HG03442 (cell line): Measurements from ENCODE around the gene KDELR3.
"Not testable (repeated sequence)": the region's sequence is repeated elsewhere in the genome, so short reads cannot be mapped to it uniquely, and the experiment has no call there.

Experiments
- ATAC-seq: cut with Tn5 transposase; IDR thresholded peaks from one replicate; pipeline ENCODE4 v1.9.1; 2021; ENCODE audit warnings: mild to moderate bottlenecking, moderate library complexity; ENCODE audit not compliant: unreplicated experiment

KDELR3 gene

DNA sequence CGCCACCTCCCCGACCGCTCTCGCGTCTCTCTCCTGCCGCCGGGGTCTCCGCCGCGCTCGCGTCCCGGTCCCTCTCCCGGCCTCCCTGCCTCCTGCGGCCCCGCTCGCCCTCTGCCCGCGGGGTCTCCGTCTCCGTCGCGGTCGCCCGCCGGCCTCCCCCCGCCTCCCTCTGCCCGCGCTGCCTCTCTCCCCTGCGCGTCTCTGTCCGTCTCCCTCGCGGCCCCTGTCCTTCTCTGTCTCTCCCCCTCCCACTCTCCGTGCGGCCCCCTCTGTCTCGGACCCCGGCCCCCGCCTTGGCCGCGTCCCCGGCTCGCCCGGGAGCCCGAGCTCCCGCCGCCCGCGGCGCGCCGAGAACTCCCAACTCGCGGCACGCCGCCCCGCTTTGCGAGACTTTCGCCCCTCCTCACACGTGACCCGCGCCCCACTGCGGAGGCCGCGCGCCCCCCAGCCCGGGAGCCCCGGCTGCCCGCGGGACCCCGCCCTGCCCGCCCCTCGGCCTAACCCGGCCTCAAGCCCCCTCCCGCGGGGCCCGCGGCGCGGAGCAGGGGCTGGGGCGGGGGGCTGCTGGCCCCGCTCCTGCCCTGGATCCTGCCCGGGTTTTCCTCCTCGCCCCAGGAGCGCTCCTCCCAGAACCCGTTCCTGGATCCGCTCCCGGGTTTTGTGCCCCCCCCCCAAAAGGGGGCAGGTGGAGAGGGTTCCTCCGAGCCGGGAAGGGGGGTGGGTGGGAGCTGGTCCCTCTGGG, 12.2 kb upstream of the KDELR3 start:
- no peak for ATAC-seq

DNA sequence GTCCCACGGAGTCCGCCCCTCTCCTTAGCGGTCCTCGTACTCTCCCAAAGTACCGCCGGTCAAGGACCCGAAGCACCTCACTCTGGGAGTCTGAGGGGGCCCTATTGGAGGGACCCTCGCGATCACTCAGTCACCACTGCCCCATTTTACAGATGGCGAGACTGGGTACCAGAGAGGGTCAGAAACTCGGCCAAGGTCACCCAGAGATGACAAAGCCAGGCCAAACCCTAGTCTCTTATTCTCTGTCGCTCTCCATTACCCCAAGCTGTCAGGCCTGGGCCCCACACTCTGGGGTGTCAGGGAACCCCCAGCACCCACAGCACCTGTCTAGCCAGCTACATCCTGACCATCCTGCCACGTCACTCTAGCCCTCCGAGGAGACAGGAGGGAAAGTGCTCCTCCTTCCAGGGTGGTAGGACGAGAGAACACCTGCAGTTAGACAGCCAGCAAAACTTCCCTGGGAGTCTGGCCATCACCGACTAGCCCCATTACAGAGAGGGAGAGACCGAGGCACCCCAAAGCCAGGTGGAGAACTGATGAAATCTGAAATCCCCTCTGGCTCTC, 11.5 kb upstream of the KDELR3 start:
- ATAC-seq: no peak

DNA sequence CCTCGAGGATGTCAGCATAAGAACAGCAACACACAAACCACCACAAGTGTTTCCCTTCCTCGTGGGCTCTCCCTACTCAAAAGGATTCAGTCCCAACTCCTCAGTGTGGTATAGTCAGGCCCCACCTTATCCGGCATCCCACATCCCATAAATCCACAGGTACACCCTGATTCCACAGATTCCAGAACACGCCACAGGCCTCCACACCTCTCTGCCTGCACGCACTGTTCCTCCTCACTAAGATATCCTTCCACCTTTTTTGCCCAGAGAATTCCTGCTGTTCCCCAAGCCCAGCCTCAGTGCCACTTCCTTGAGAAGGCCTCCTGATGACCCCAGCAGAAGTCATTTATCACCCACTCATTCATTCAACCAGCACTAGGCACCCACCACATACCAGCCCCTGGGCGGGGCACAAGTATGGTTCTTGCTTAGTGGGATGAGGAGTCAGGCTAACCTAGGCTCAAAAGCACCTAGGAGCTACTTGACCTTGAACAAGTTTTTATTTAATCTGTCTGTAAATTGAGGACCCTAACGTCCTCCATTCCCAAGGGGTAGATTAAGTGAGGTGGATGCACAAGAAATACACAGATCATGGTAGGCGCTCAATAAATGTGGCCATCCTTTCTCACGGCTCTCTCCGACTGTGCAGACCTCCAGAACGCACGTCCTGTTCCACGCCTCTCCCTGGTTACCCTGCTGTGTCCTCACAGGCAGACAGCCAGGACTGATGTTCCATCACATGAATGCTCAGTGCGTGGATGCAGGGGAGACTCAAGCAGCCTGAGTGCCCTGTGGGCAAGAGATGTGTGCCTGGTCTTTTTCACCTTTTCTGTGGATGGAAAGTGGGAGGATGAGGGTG, 10.8 kb upstream of the KDELR3 start:
- ATAC-seq: no peak

DNA sequence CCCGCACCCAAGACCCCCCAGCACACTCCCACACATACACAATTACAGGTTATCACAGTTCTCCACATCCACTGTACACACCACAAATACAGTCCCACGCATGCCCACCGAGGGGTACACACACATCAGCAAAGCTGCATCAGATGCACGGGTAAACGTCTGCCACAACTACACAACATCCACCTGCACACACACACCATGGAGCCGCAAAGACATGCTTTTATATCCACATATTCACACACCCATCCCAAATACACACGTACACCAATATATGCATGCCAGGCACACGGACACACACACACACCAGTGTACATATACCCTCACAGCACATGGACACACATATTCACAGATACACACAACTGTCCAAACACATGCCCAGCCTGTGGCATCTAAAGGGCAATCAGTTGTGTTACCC, 7.5 kb upstream of the KDELR3 start:
- ATAC-seq: no peak

DNA sequence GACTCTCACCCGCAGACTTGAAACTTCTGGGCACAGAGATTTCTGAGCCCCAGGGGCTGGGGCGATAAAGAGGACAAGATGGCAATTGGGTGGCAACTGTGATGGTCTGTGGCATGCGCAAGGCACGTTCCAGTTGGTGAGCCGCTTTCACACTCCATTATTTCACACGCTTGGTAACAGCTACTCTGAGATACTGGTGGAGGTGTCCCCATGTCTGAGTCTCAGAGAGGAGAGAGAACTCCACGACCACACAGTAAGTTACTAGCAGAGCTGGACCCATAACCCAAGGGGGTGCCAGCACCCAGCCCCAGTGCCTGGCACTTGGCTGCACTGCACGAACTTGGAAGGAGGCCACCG, 6.9 kb upstream of the KDELR3 start:
- no peak for ATAC-seq

DNA sequence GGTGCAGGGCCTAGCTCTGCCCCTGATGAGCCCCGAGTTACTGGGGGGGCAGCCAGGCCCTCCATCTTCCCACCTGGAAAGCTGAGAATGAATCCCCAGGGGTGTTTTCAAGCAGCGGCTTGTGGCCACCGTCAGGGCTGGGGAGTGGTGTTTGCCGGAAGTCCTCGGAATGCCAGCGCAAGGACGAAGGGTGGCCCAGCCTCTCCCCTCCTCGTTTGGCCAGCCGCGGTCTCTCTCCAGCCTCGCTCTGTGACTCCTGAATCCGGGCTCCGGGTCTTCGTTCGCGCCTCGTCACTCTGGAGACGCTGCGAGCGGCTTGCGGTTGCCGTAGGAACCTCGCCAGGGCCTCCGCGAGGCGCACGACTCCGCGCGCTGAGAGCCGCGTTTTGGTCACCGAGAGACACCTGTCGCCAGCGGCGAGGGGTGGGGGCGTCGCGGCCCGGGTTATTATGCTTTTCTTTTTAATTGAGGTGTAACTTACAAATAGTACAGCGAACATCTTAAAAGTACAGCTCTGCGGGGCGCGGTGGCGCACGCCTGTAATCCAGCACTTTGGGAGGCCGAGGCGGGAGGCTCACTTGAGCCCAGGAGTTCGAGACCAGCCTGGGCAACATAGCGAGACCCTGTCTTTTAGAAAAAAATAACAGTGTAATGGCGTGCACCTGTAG, 6.3 kb upstream of the KDELR3 start:
- no peak for ATAC-seq

DNA sequence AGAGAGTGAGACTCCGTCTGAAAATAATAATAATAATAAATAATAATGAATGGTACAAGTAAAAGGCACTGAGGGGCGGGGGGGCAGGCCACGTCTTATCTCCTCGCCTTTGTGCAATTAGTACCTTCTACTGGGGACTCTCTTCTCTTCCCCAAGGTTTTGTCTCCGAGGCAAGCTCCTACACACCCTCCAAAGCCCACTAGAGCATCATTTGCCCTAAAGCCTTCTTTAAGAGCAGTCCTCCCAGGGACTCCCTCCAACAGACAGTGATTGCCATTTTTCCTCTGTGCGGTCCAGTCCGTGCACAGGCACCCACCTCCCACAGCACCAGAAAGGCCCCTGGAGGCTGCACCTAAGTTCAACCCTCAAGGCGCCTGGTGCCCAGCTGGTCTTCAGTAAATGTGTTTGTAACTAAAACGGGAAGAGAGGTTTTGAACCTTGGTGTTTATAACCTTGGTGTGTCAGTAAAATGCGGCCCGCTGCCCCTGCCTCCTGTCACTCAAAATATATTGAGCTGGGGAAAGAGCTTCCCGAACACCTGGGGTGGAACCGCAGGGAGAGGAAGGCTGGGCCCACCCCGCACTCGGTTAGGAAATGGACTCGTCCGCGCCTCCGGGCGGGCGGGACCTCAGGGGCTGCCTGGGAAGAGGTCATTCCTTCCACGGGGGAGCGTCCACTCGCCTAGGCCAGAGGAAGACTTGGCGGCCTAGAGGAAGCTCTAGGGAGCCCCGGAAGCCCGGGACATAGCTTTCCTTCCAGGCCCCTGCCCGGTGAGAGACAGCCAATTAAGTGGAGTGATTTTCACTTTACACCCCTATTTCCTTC, 4.7 kb upstream of the KDELR3 start:
- ATAC-seq: no peak

DNA sequence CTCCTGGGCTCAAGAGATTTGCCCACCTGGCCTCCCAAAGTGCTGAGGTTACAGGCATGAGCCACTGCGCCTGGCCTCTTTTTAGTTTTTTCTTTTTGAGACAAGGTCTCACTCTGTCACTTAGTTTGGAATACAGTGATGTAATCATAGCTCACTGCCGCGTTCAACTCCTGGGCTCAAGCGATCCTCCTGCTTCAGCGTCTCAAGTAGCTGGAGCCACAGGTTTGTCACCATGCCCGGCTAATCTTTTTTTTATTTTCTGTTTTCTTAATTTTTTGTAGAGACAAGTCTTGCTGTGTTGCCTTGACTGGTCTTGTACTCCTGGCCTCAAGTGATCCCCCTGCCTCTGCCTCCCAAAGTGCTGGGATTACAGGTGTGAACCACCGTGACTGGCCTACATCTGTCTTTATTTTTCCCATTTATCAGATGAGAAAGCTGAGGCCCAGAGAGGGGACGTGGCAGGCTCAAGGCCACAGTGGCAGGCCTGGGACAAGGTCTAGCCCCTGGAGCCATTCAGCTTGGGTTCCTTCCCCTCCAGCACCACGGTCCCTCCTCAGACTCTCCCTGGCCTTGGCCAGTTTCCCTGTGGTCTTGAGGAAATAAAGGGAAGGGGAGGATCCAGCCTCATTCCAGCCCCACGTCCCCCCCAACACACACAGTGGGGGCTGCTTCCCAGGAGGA, 2.8 kb upstream of the KDELR3 start:
- no peak for ATAC-seq

DNA sequence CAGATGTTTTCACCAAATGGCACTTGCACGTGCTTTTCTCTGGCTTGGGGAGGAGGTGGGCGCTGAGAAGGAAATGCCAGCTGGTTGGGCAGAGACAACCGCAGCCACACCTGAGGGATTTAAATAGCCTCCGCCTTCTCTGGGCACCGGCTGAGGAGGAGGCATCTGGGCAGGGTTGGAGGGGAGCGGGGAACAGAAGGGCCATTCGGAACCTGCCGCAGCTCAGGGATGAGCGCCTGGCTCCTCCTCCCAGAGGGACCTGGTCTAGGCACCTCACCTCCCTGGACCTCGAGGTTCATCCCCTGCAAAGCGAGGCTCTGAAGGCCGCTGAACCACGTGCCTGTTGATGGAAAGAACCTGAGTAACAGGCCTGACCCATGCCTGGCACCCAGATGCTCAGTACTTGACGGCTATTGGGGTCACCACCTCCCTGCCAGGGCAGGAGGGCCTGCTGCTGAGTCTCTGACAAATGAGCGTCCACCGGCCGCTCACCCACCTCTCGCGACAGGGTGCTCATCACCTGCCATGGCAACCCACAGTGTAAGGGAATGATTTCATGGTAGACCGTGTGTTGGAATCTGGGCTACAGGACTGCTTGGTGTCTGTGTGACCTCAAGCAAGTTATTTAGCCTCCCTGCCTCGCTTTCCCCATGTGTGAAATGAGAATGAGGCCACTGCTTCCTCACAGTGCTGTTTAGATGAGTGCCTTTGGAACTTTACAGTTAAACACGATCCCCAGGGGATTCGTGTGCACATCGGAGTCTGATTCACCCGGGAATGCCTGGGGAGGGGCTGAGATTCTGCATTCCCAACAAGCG, 2.0 kb upstream of the KDELR3 start:
- ATAC-seq: no peak

DNA sequence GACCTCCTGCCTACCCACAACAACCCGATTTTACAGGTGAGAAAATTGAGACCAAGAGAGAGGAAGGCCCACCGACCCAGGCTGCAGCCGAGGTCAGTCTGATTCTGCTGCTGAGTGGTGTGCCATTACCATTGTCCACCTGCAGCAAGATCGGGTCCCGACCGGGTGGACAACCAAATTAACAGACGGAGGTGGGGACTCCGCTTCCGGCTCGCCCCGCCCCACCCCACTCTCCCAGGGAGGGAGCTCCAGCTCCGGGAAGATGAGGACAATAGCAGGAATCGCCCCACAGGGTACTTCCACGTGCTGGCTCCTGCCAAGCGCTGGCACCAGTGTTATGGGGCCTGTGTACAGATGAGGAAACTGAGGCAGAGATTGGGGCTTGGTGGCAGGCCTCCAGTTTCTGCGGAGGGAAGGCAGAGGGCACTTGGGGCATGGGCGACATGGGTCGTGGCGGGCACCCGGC, 425 bp upstream of the KDELR3 start:
- ATAC-seq: peak; percentile 13

DNA sequence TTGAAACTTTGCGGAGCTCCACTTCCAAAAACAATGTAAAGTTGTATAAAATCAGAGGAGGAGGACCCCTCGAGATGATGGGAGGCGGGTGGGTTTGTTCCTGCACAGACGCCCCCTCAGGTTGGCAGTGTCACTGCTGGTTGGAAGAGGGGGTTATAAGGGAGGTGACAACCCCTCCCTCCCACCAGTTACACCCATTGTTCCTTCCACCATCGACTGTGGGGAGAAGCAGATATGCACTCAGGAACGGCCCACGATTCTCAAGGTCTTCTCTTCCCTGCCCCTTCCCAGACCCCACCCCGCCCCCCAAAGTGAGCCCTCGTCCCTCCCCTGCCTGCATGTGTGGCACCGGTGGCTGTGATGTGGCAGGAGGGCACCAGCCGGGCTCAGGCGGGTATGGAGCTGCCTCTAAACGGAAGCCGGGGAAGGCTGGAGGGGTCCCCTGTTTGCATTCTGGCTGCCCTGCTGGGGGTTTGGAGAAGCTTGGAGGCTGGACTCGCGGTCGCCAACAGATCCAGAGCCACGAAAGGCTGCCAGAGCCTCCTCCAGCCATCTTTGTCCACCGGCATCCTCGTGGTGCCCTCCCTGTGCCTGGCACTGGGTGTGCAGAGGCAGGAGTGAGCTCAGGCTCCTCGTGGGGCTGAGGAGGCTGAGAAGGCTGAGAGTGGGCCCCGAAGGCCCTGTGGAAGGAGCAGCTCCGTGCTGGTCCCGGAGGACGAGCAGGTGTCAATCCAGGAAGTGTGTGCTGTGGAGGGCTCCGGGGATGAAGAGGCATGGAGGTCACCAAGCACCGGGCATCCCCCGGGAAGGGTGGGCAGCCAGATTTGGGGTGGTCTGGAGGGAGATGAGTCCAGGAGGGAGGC, 778 bp downstream of the KDELR3 start:
- no peak for ATAC-seq

DNA sequence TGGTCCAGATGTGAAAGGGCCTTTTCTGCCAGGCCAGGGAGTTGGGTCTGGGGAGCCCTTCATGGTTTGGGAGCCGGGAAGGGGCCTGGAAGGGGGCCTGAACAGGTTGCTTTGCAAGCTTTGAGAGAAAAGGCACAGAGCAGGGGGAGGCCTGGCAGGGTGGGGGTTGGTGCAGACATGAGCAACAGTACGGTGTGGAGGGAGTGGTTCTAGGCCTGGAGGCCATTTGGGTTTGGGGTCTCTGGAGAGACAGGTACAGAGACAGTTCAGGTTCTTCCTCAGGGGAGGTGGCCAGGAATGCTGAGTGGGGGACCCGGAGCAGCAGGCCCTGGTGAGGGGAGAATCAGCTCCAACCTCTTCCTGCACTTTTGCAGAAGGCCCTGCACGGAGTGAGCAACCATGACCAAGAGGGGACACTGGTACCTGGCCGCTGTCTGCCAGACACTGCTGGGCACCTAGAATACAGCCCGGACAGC, 1.4 kb downstream of the KDELR3 start:
- ATAC-seq: no peak

DNA sequence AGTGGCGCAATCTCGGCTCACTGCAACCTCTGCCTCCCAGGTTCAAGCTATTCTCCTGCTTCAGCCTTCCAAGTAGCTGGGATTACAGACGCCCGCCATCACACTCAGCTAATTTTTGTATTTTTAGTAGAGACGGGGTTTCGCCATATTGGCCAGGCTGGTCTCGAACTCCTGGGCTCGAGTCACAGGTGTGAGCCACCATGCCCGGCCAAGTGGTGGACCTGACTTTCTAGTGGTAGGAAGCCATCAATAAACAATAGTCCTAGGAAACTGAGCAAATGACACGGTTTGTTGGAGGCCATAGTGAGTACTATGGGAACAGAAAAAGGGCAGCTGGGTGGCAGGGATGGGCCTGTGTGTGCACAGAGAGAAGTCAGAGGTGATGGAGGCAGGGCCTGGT, 2.3 kb downstream of the KDELR3 start:
- ATAC-seq: not testable (repeated sequence)

DNA sequence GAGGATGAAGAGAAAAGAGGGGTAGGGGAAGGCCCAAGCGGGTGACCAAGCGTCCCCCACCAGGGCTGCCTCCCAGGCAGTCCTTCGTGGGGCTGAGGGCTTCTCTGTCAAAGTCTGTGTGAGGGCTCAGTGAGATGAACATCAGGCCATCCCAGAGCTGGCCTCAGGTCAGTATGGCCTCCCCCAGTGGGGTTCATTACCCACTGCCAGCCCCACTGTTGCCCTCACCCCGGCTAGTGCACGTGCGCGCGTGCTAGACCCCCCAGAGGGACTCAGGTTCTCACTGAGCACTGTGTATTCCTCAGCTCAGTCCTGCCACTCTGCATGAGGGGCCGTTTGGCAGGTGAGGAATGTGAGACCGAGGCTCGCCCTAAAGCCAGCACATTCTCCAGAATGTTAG, 3.3 kb downstream of the KDELR3 start:
- no peak for ATAC-seq

DNA sequence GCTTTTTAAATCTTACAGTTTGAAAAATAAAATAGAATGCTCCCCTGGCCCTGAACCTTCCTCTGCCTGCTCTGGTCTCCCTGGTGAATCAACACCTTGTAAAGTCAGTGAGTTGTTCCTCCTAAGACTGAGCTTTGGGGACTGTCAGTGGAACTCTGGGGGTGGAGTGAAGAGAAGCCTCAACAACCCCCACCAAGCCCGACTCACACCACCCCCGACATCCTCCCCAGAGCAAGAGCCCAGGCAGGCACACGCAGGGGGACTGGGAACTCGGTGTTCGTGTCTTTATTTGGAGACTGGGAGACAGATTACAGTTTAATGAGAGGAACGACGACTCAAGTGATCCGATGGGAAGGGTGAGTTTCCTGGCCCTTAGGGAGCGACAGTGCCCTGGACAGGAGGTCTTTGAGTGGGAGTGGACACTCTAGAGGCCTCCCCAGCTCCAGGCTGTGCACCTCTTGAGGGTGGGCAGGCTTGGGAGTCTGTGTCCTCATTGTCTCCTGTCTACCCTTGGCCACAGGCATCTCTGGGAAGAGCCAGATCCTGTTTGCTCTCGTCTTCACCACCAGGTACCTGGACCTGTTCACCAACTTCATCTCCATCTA, 6.2 kb downstream of the KDELR3 start:
- ATAC-seq: no peak

DNA sequence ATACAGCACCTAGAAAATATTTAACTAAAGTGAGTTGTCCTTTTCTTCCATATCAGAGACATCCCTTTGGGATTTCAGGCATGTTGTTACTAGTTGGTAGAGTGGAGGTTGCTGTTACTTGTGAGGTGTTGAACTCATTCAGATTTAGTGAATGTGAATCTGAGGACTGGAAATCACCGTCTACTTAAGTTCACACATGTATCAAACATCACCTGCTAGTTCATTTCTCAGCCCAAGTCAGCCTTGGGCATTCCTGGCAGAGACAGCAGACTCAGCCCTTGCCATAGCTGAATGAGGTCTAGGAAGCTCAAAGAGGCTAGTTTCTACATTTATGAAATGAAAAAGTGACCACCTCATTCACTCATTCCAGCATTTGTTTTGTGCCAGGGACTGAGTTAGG, 9.7 kb downstream of the KDELR3 start:
- ATAC-seq: no peak

DNA sequence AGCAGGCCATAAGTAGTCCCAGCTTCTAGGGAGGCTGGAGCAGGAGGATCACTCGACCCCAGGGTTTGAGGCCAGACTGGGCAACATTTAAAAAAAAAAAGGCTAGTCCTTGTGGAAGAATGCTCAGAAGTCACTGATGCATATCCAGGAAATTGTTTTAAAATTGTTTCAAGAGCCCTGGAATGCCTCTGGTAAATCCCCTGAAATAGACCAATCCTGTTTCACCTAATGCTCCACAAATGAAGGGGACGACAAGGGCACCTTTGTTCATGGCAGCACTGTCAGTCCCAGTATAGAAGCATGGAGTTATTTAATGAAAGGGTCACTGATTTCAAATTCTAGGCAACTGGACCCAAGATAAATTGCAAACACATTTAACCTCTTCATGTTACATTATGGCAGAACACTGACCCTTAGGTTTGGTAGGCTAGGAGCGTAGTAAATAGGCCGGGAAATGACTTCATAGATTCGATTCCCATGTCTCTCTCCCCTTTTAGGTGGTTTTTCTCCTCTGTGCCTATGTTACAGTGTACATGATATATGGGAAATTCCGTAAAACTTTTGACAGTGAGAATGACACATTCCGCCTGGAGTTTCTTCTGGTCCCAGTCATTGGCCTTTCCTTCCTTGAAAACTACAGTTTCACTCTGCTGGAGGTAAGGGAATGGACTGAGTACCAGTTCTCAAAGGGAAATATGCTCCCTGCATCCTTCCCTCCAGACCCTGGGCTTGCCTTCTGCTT, 11.4 kb downstream of the KDELR3 start:
- ATAC-seq: no peak
